WTC11 (cell line): ENCODE results near the gene TM7SF3. TPM values are rescaled to one million over a fixed set of nuclear protein-coding genes. Genes with fewer than 3 reads are reported as not detected.

Source experiments
- ATAC-seq: fragments of 200-7000 bp; cut with Tn5 transposase; 2 replicates; pipeline ENCODE4 v1.10.0; 2021; ENCODE audit warnings: mild to moderate bottlenecking, moderate library complexity
- Bru-seq: library from RNA; stranded (reverse); fragments of 400-500 nt; gene quantifications from one replicate; lab custom pipeline; 2021; lab: Mats Ljungman, UMichigan
- CTCF ChIA-PET: fragments of 300-600 bp; sonication (Branson Sonifier 250); formaldehyde crosslinking; loops from one replicate; lab custom pipeline; 2021; ENCODE audit warnings: antibody characterized with exemption; lab: Charles Lee
- POLR2A ChIA-PET: fragments of 350-600 bp; sonication (Branson Sonifier 250); formaldehyde crosslinking; loops from one replicate; lab custom pipeline; 2021; ENCODE audit warnings: antibody characterized with exemption; lab: Charles Lee
- DNase-seq: peaks from one replicate; pipeline ENCODE4 v3.0.0; 2021; ENCODE audit warnings: low spot score
- H3K27ac Mint-ChIP-seq: 2 replicates; pipeline ENCODE4 v1.8.0; 2021; ENCODE audit warnings: mixed read lengths
- H3K27me3 Mint-ChIP-seq: 2 replicates; pipeline ENCODE4 v1.8.0; 2021; ENCODE audit warnings: low read depth, mild to moderate bottlenecking, moderate library complexity, mixed read lengths
- H3K36me3 Mint-ChIP-seq: 2 replicates; pipeline ENCODE4 v1.8.0; 2021; ENCODE audit warnings: mixed read lengths
- H3K4me1 Mint-ChIP-seq: 2 replicates; pipeline ENCODE4 v1.8.0; 2022; ENCODE audit warnings: mixed read lengths
- H3K4me3 Mint-ChIP-seq: 2 replicates; pipeline ENCODE4 v1.8.0; 2021; ENCODE audit warnings: mild to moderate bottlenecking, moderate library complexity, mixed read lengths
- H3K9me3 Mint-ChIP-seq: 2 replicates; pipeline ENCODE4 v1.8.0; 2021; ENCODE audit warnings: mixed read lengths
- CREM ChIP-seq: sonication (generic); formaldehyde crosslinking; IDR thresholded peaks from 2 replicates; pipeline ENCODE4 v1.8.1; 2022; ENCODE audit warnings: mild to moderate bottlenecking, missing genetic modification reagents, moderate library complexity
- ESRRA ChIP-seq: sonication (generic); formaldehyde crosslinking; IDR thresholded peaks from 2 replicates; pipeline ENCODE4 v1.8.1; 2022; ENCODE audit warnings: mild to moderate bottlenecking, missing genetic modification reagents, borderline replicate concordance
- GABPB1 ChIP-seq: sonication (generic); formaldehyde crosslinking; IDR thresholded peaks from 2 replicates; pipeline ENCODE4 v1.8.1; 2023; ENCODE audit warnings: mild to moderate bottlenecking, missing genetic modification reagents
- GRHL2 ChIP-seq: fragments of 250-450 bp; sonication (Bioruptor Pico); IDR thresholded peaks from 2 replicates; pipeline ENCODE4 v1.8.0; 2022; ENCODE audit warnings: mild to moderate bottlenecking, moderate library complexity; ENCODE audit not compliant: insufficient replicate concordance, severe bottlenecking
- NFE2L1 ChIP-seq: sonication (generic); formaldehyde crosslinking; IDR thresholded peaks from 2 replicates; pipeline ENCODE4 v1.8.1; 2023; ENCODE audit warnings: missing genetic modification reagents
- NR2C2 ChIP-seq: sonication (generic); formaldehyde crosslinking; IDR thresholded peaks from 2 replicates; pipeline ENCODE4 v1.8.0; 2022; ENCODE audit warnings: mild to moderate bottlenecking, missing genetic modification reagents
- SMAD4 ChIP-seq: sonication (generic); formaldehyde crosslinking; IDR thresholded peaks from 2 replicates; pipeline ENCODE4 v1.8.0; 2022; ENCODE audit warnings: mild to moderate bottlenecking, missing genetic modification reagents
- ZBTB21 ChIP-seq: sonication (generic); formaldehyde crosslinking; IDR thresholded peaks from 2 replicates; pipeline ENCODE4 v1.8.1; 2023; ENCODE audit warnings: mild to moderate bottlenecking, missing genetic modification reagents, borderline replicate concordance
- ZNF423 ChIP-seq: fragments of 250-450 bp; sonication (Bioruptor Pico); IDR thresholded peaks from 2 replicates; pipeline ENCODE4 v2.1.2; 2022; ENCODE audit warnings: mild to moderate bottlenecking, moderate library complexity
- long read RNA-seq, 3 experiments: library from RNA in 1 of 3; library from capped mRNA in 1 of 3; library from polyadenylated mRNA in 1 of 3; unstranded in 2 of 3; stranded (forward) in 1 of 3; transcript quantifications; one replicate each; pipeline ENCODE4 v2.0.0, GENCODE V29; 2021
- total RNA-seq: library from RNA; stranded (reverse); gene quantifications from 3 replicates; pipeline ENCODE4 v1.2.3, GENCODE V29; 2021
- TF ChIP-seq, protein P1 (sequence below): sonication (generic); formaldehyde crosslinking; IDR thresholded peaks from 2 replicates; pipeline ENCODE4 v1.8.1; 2023; ENCODE audit warnings: mild to moderate bottlenecking, missing genetic modification reagents, moderate library complexity
- TF ChIP-seq, protein P2 (sequence below): sonication (generic); formaldehyde crosslinking; IDR thresholded peaks from 2 replicates; pipeline ENCODE4 v1.8.1; 2023; ENCODE audit warnings: mild to moderate bottlenecking, moderate library complexity, missing genetic modification reagents
- TF ChIP-seq, protein P3 (sequence below): sonication (generic); formaldehyde crosslinking; IDR thresholded peaks from 2 replicates; pipeline ENCODE4 v1.8.0; 2022; ENCODE audit warnings: mild to moderate bottlenecking, missing genetic modification reagents
- TF ChIP-seq, protein P4 (sequence below): sonication (generic); formaldehyde crosslinking; IDR thresholded peaks from 2 replicates; pipeline ENCODE4 v1.8.0; 2023; ENCODE audit warnings: mild to moderate bottlenecking, missing genetic modification reagents
- TF ChIP-seq, protein P5 (sequence below): fragments of 200-600 bp; IDR thresholded peaks from 2 replicates; pipeline ENCODE4 v1.8.0; 2022; ENCODE audit warnings: antibody characterized with exemption
- TF ChIP-seq, protein P6 (sequence below): sonication (generic); formaldehyde crosslinking; IDR thresholded peaks from 2 replicates; pipeline ENCODE4 v1.8.0; 2023; ENCODE audit warnings: missing genetic modification reagents, mild to moderate bottlenecking, borderline replicate concordance

The TM7SF3 gene, protein sequence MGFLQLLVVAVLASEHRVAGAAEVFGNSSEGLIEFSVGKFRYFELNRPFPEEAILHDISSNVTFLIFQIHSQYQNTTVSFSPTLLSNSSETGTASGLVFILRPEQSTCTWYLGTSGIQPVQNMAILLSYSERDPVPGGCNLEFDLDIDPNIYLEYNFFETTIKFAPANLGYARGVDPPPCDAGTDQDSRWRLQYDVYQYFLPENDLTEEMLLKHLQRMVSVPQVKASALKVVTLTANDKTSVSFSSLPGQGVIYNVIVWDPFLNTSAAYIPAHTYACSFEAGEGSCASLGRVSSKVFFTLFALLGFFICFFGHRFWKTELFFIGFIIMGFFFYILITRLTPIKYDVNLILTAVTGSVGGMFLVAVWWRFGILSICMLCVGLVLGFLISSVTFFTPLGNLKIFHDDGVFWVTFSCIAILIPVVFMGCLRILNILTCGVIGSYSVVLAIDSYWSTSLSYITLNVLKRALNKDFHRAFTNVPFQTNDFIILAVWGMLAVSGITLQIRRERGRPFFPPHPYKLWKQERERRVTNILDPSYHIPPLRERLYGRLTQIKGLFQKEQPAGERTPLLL
- total RNA-seq (75.3 to 80.9 TPM (median 75.7 TPM) in 3 replicates), Bru-seq, nascent RNA (percentile 87 among the genes with signal in this experiment)
- long read RNA-seq, experiment 1, transcript TM7SF3-201 (12 exons, 2,709 nt) = major isoform, 223 of 431 reads
- long read RNA-seq, experiment 1, partial matches to known transcripts = 12 of 431 reads
- long read RNA-seq, experiment 1, other reads (novel, unspliced or antisense) = 192 of 431 reads
- long read RNA-seq, experiment 2, transcript TM7SF3-201 (12 exons, 2,709 nt) = major isoform, 26 of 100 reads
- long read RNA-seq, experiment 2, partial matches to known transcripts = 16 of 100 reads
- long read RNA-seq, experiment 2, other reads (novel, unspliced or antisense) = 54 of 100 reads
- long read RNA-seq, experiment 3, partial matches to known transcripts = 18 of 29 reads
- long read RNA-seq, experiment 3, other reads (novel, unspliced or antisense) = 7 of 29 reads

DNA sequence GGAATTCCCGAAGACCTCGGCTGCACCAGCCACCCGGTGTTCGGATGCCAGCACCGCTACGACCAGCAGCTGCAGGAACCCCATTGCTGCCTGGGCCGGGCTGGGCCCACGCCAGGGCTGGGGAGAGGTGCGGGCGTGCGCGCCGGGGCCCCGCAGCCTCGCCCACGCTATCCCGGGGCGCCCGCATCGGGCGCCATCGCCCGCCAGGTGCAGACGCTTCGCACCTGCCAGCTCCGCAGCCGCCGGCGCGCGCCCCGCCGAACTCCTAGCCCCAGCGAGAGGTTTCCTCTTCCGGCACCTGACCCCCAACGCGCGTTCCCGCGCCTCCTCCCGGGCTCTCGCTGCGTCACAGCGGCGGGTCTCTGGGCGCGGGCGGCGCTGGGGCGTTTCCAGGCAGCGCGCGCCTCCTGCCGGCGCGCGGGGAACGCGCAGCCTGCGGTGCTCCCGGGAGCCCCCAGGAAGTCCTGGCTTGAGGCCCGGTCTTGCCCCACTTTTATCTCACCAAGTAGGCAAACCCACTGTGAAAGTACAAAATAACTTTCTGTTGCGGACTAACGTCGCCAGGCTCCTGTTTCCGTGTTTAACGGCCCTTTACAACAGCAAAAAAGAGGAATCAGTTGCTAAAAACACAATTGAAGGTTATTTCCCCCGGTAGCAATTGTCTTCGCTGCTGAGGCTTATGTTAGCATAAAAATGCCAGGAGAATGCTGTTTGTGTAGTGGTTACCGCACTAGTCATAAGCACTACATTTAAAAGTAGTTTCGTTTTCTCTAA lies at the start of gene TM7SF3:
Gene TM7SF3, minus strand, starts transcription at position 300 of the 774 bp plus-strand sequence. Its CDS starts 216 bp downstream, at position 84.
- no peaks in the 10 kb centered on the region for H3K27me3 Mint-ChIP-seq
- CTCF ChIA-PET = interaction anchor here (0.6 to 3.4 kb wide), 13 partner anchors 9 to 295 kb away, joined by 3 to 57 read pairs (median 4); partner anchors contain the start of genes FGFR1OP2 and MED21
- peak within 1 kb of the TSS; percentile 88 for H3K27ac Mint-ChIP-seq
- H3K36me3 Mint-ChIP-seq = no peaks in the 10 kb centered on the region
- peaks cover 45% of the 10 kb centered on the region for H3K4me1 Mint-ChIP-seq
- POLR2A ChIA-PET = interaction anchor here (1.0 kb wide), 1 partner anchor 8 kb away, joined by 6 read pairs; the partner anchor contains the start of gene MED21
- H3K4me3 Mint-ChIP-seq = peak within 1 kb of the TSS; percentile 92
- ATAC-seq = peak; percentile 90
- H3K9me3 Mint-ChIP-seq = no peaks in the 10 kb centered on the region
- peak; percentile 95 for DNase-seq
- no peak for TF ChIP-seq SMAD4 (CRISPR knock-in tag)
- TF ChIP-seq, protein P1, sequence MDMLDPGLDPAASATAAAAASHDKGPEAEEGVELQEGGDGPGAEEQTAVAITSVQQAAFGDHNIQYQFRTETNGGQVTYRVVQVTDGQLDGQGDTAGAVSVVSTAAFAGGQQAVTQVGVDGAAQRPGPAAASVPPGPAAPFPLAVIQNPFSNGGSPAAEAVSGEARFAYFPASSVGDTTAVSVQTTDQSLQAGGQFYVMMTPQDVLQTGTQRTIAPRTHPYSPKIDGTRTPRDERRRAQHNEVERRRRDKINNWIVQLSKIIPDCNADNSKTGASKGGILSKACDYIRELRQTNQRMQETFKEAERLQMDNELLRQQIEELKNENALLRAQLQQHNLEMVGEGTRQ = peak; percentile 86
- no peak; the same call in 1 of the 2 replicates for TF ChIP-seq ESRRA (CRISPR knock-in tag)
- TF ChIP-seq, protein P2, sequence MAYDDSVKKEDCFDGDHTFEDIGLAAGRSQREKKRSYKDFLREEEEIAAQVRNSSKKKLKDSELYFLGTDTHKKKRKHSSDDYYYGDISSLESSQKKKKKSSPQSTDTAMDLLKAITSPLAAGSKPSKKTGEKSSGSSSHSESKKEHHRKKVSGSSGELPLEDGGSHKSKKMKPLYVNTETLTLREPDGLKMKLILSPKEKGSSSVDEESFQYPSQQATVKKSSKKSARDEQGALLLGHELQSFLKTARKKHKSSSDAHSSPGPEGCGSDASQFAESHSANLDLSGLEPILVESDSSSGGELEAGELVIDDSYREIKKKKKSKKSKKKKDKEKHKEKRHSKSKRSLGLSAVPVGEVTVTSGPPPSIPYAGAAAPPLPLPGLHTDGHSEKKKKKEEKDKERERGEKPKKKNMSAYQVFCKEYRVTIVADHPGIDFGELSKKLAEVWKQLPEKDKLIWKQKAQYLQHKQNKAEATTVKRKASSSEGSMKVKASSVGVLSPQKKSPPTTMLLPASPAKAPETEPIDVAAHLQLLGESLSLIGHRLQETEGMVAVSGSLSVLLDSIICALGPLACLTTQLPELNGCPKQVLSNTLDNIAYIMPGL = peak; percentile 98
- TF ChIP-seq, protein P3, sequence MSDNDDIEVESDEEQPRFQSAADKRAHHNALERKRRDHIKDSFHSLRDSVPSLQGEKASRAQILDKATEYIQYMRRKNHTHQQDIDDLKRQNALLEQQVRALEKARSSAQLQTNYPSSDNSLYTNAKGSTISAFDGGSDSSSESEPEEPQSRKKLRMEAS (CRISPR knock-in tag) = peak; percentile 90
- TF ChIP-seq ZBTB21 (CRISPR knock-in tag) = peak; percentile 84
- no peak for TF ChIP-seq NR2C2 (CRISPR knock-in tag)
- TF ChIP-seq GRHL2 (CRISPR knock-in tag) = no peak
- peak; percentile 65; the same call in 1 of the 2 replicates for TF ChIP-seq CREM (CRISPR knock-in tag)
- TF ChIP-seq NFE2L1 = 0 out of 2 replicates have a peak, but pooled peaks have one; percentile 75
- TF ChIP-seq, protein P4, sequence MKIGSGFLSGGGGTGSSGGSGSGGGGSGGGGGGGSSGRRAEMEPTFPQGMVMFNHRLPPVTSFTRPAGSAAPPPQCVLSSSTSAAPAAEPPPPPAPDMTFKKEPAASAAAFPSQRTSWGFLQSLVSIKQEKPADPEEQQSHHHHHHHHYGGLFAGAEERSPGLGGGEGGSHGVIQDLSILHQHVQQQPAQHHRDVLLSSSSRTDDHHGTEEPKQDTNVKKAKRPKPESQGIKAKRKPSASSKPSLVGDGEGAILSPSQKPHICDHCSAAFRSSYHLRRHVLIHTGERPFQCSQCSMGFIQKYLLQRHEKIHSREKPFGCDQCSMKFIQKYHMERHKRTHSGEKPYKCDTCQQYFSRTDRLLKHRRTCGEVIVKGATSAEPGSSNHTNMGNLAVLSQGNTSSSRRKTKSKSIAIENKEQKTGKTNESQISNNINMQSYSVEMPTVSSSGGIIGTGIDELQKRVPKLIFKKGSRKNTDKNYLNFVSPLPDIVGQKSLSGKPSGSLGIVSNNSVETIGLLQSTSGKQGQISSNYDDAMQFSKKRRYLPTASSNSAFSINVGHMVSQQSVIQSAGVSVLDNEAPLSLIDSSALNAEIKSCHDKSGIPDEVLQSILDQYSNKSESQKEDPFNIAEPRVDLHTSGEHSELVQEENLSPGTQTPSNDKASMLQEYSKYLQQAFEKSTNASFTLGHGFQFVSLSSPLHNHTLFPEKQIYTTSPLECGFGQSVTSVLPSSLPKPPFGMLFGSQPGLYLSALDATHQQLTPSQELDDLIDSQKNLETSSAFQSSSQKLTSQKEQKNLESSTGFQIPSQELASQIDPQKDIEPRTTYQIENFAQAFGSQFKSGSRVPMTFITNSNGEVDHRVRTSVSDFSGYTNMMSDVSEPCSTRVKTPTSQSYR = no peak
- peak; percentile 56 for TF ChIP-seq GABPB1 (CRISPR knock-in tag)
- TF ChIP-seq, protein P5, sequence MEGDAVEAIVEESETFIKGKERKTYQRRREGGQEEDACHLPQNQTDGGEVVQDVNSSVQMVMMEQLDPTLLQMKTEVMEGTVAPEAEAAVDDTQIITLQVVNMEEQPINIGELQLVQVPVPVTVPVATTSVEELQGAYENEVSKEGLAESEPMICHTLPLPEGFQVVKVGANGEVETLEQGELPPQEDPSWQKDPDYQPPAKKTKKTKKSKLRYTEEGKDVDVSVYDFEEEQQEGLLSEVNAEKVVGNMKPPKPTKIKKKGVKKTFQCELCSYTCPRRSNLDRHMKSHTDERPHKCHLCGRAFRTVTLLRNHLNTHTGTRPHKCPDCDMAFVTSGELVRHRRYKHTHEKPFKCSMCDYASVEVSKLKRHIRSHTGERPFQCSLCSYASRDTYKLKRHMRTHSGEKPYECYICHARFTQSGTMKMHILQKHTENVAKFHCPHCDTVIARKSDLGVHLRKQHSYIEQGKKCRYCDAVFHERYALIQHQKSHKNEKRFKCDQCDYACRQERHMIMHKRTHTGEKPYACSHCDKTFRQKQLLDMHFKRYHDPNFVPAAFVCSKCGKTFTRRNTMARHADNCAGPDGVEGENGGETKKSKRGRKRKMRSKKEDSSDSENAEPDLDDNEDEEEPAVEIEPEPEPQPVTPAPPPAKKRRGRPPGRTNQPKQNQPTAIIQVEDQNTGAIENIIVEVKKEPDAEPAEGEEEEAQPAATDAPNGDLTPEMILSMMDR = peak; percentile 77
- TF ChIP-seq, protein P6, sequence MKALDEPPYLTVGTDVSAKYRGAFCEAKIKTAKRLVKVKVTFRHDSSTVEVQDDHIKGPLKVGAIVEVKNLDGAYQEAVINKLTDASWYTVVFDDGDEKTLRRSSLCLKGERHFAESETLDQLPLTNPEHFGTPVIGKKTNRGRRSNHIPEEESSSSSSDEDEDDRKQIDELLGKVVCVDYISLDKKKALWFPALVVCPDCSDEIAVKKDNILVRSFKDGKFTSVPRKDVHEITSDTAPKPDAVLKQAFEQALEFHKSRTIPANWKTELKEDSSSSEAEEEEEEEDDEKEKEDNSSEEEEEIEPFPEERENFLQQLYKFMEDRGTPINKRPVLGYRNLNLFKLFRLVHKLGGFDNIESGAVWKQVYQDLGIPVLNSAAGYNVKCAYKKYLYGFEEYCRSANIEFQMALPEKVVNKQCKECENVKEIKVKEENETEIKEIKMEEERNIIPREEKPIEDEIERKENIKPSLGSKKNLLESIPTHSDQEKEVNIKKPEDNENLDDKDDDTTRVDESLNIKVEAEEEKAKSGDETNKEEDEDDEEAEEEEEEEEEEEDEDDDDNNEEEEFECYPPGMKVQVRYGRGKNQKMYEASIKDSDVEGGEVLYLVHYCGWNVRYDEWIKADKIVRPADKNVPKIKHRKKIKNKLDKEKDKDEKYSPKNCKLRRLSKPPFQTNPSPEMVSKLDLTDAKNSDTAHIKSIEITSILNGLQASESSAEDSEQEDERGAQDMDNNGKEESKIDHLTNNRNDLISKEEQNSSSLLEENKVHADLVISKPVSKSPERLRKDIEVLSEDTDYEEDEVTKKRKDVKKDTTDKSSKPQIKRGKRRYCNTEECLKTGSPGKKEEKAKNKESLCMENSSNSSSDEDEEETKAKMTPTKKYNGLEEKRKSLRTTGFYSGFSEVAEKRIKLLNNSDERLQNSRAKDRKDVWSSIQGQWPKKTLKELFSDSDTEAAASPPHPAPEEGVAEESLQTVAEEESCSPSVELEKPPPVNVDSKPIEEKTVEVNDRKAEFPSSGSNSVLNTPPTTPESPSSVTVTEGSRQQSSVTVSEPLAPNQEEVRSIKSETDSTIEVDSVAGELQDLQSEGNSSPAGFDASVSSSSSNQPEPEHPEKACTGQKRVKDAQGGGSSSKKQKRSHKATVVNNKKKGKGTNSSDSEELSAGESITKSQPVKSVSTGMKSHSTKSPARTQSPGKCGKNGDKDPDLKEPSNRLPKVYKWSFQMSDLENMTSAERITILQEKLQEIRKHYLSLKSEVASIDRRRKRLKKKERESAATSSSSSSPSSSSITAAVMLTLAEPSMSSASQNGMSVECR (CRISPR knock-in tag) = peak; percentile 59; the same call in 1 of the 2 replicates
- peak; percentile 92 for TF ChIP-seq ZNF423
